IPS DF 19.7 (cell line): ENCODE measurements around the gene SENP8.
"Not testable (repeated sequence)": the region's sequence is repeated elsewhere in the genome, so short reads cannot be mapped to it uniquely, and the experiment has no call there.

ENCODE experiments used
- DNase-seq: peaks from one replicate; pipeline ENCODE4 v3.0.0-alpha.2; 2013; ENCODE audit warnings: low read depth, low spot score

Gene SENP8

DNA sequence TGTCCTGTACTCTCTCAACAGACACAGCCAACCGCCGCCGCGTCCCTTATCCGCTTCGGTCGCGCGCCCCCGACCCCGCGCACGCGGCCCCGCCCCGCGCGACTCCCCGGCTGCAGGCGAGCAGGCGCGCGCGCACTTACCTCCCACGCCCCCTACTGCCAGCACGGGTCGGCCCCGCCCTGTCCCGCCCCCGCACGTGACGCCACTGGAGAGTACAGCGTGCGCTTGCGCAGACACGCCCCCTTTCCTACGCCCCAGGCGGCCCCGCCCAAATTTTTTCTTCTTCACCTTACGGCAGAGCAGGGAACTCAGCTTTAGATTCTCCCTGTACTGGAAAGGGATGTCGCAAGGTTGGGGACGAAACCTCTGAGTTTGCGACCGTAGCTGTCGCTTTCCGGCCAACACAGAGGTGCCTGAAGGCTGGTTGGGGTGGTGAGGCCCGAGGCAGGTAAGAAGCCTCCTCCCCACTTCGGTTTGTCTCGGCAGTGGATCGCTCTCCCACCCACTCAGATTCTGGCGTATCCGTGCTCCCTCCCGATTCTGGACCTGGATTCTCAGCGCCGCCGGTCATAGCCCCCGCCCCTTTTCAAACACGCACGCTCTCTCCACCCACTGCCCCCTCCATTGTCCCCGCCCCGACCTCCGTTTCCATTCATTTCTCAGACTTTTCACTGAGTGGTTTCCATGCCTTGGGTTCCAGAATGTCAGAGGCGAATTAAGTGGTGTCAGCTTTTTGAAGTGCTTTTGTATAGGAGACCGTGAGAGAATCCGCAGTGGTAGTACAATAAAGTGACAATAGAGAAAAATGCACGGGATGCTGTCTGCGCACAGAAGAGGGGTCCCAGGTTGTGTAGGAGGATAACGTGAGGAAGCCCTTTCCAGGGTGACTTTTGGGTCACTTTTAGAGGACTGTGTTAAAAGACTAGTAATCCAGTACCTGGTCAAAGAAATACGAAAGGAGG, at the start of gene SENP8, which contains the start of gene MYO9A:
Gene SENP8 (plus strand): TSS at position 387 of the 962 bp plus-strand sequence. CDS start 21,221 bp downstream, outside the sequence.
Gene MYO9A (minus strand): TSS at position 134 of the 962 bp plus-strand sequence. CDS start 71,587 bp downstream, outside the sequence.
- peak; percentile 95 for DNase-seq

DNA sequence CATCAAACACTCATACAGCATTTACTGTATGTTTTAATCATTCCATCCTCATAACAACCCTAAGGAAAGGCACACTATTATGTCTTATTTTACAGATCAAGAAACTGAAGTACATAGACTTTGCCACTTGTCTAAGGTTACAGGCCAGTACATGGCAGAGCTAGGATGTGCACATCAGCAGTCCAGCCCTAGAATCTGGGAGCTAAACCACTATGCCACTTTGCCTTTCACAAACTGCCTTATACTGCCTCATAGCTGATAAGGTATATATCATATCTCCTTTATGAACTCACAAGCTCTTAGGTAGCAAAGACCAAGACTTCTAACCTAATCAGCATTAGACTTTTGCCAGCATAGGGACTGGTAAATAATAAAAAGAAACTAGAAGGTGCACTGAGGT, 49.3 kb upstream of the SENP8 start:
- no peak for DNase-seq

DNA sequence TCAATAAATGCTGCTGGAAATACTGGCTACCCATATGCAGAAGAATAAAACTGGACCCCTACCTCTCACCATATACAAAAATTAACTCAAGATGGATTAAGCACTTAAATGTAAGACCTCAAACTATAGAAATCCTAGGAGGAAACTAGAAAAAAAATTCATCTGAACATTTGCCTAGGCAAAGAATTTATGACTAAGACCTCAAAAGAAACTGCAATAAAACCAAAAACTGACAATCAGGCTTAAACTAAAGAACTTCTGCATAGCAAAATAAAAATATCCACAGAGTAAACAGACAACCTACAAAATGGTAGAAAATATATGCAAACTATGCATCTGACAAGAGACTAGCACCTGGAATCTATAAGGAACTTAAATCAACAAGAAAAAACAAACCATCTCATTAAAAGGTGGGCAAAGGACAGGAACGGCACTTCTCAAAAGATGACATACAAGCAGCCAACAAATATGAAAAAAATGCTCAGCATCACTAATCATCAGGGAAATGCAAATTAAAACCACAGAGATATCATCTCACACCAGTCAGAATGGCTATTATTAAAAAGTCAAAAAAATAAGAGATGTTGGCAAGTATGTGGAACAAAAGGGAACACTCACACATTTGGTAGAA, 47.3 kb upstream of the SENP8 start:
- DNase-seq, result no peak

DNA sequence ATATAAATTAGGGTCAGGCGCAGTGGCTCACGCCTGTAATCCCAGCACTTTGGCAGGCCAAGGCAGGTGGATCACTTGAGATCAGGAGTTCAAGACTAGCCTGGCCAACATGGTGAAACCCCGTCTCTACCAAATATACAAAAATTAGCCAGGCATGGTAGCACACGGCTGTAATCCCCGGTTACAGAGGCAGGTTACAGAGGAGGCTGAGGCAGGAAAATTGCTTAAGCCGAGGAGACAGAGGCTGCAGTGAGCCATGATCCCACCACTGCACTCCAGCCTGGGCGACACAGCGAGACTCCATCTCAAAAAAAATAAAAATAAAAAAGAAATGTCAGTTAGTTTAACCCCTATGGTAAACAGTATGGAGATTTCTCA, 46.8 kb upstream of the SENP8 start:
- DNase-seq, result not testable (repeated sequence)

DNA sequence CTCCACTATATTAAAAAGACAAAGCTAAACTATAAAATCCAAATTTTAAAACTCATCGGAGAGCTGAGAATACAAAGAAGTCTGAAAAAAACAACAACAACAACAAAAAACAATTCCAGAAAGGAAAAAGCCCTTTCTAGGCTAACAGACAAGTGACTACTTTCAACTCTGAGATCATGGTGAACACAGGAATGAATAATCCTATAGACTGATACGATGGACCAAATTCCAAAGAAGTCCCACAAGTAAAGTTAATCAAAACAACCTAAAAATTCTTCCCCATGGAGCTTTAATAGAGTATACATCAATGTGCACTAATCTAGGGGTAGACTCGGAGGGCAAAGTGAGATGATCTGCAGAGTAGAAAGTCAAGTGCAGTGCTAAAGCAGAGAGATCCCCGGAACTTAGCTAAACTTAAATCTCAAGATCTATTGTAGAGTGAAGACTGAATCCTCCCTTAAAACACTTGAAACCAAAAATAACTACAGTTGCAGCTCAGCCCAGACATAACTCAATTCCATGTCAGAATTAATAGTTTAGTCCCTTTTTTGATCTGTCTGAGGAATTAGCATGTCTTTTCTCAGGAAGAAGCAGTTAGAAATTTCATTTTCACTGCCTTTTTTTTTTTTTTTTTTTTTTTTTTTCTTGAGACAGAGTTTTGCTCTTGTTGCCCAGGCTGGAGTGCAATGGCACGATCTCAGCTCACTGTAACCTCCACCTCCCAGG, 43.7 kb upstream of the SENP8 start:
- no peak for DNase-seq

DNA sequence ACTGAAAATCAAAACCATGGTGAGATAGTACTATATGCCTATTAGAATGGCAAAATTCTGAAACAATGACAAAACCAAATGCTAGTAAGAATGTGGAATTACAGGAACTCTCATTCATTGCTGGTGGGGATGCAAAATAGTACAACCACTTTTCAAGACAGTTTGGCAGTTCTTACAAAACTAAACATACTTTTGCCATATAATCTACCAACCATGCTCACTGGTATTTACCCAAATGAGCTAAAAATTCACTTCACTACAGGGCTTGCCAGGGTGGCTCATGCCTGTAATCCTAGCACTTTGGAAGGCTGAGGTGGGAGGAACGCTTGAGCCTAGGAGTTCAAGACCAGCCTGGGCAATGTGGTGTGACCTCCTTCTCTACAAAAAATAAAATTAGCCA, 40.3 kb upstream of the SENP8 start:
- DNase-seq, result no peak

DNA sequence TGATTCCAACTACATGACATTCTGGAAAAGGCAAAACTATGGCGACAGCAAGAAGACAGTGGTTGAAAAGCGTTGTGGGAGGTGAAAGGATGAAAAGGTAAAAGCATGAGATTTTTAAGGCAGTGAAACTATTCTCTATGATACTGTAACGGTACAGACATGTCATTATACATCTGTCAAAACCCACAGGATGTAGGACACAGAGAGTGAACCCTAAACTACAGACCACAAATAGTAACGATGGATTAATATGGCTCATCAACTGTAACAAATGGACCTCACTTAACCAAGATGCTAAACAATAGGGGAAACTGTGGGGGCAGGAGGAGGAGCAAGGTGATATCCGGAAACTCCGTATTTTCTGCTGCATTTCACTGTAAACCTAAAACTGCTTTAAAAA, 39.3 kb upstream of the SENP8 start:
- DNase-seq, result no peak

DNA sequence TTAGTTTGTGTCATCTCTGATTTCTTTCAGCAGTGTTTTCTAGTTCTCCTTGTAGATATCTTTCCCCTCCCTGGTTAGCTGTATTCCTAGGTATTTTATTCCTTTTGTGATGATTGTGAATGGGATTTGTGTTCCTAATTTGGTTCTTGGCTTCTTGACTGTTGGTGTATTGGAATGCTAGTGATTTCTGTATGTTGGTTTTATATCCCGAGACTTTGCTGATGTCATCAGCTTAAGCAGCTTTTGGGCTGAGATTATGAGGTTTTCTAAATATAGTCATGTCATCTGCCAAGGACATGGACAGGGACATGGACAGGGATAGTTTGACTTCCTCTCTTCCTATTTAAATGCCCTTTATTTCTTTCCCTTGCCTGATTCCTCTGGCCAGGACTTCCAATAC, 36.0 kb upstream of the SENP8 start:
- DNase-seq, result no peak

DNA sequence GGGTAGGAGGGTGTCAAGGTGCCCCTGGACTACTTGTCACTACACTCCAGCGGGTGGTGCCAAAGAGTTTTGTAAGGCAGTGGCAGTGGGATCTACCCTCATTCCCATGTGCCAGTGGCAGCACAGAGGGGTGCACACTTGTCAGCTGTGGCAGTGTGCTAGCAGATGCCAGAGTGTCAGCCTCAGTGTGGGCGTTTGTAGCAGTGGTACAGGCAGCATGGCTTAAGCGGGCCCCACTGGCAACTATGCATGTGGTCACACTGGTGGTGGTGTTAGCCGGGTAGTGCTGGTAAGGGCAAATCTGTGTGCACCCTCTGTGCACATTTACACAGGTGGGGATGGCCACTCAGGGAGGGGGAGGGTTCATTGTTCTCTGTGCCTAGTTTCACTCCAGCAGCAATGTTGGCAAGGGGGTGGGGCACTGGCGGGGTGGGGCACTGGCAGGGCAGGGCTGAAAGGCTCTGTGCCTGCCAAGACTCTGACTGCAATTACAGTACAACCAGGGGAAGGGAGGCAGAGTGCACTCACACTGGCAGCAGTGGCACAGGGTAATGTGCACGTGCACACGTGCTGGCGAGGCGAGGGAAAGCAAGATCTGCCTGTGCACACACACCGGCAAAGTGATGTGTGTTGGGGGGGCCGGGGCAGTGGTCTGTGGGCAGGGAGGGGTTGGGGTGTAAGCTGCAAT, 32.0 kb upstream of the SENP8 start:
- no peak for DNase-seq

DNA sequence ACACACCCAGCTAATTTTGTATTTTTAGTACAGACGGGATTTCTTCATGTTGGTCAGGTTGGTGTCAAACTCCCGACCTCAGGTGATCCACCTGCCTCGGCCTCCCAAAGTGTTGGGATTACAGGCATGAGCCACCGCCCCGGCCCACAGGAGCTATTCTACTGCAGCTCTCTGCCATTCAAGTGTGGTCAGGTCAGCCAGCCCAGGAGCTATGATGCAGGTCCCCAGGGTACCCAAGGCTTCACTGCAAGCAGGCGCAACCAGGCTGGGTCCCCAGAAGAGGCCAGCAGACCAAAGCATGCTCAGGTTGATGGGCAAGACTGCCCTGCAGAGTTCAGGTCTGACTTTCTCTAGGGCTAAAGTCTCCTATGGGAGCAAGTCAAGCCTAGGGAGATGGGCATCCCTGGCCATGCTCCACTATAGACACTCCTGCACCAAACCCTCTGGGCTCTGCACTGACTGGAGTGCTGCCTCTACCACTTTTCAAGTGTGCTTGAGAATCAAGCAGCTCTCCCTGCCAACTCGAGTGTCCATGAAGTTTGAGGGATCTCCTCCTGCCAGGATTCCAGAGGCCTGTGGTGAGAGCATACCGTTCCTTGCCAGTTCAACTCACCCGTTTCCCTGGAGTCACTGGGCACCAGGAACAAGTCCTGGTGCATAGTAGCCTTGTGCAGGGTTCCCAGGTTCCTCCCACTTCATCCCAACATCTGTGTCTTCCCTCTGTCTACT, 31.1 kb upstream of the SENP8 start:
- no peak for DNase-seq

DNA sequence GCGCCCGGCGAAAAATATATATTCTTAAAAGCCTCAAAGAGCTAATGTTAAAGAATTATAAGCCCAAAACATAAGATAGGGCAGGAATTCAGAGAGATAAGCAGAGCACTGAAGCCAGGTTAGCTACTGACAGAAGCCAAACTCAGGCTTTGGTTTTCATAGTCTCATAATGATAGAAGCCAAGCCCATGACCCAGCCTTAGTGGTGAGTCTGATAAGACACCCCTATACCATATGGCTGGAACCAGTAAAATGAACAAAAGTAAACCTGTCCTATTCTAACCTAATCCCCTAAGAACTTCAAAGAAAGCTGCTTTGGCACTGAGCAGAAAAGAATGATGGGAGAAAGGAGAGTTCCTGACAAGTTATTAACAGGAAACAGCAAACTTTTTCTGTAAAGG, 26.2 kb upstream of the SENP8 start:
- no peak for DNase-seq

DNA sequence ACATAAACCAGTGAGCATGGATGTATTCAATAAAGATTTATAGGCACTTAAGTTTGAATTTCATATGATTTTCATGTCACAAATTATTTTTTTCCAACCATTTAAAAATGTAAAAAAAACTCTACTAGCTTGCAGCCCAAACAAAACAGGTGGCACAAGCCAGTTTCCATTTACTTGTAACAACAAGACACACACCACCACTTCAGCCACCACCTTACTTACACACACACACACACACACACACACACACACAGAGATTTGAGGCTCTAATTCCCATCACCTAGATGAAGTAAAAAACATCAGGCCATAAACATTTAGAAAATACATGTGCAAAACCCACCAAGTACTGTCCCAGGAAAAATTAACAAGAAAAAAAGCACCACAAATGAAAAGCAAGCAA, 25.5 kb upstream of the SENP8 start:
- no peak for DNase-seq

DNA sequence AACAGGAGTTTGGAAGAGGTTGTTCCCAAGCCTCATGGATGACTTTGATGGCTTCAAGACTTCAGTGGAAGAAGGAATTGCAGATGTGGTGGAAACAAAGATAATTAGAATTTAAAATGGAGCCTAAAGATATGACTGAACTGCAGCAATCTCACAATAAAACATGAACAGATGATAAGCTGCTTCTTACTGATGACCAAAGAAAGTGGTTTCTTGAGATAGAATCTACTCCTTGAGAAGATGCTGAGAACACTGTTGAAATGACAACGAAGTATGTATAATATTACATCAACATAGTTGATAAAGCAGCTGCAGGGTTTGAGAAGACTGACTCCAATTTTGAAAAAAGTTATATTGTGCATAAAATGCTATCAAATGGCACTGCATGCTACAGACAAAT, 21.4 kb upstream of the SENP8 start:
- no peak for DNase-seq

DNA sequence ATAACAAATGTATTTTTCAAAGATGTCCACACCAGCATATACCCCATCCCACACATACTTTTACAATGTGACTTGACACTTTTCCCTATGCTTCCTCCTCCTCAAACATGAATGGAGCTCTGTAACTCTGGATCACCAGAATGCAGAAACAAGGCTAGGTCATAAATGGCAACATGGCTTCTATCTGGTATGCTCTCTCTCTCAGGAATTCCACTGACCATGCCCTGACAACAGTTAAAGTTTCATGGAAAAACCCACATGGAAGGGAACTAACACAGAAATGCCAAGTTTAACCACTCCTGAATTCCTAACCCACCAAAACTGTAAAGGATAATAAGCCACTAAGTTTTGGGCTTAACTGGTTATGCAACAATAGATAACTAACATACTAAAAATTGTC, 20.2 kb upstream of the SENP8 start:
- DNase-seq, result no peak

DNA sequence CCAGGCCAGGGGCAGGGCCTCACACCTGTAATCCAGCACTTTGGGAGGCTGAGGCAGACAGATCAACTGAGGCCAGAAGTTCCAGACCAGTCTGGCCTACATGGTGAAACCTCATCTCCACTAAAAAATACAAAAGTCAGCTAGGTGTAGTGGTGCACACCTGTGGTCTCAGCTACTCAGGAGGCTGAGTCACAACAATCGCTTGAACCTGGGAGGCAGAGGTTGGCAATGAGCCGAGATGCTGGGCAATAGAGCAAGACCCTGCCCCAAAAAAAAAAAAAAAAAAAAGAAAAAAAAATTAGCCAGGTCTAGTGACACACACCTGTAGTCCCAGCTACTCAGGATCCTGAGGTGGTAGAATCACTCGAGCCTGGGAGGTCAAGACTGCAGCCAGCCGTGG, 19.0 kb upstream of the SENP8 start:
- no peak for DNase-seq

DNA sequence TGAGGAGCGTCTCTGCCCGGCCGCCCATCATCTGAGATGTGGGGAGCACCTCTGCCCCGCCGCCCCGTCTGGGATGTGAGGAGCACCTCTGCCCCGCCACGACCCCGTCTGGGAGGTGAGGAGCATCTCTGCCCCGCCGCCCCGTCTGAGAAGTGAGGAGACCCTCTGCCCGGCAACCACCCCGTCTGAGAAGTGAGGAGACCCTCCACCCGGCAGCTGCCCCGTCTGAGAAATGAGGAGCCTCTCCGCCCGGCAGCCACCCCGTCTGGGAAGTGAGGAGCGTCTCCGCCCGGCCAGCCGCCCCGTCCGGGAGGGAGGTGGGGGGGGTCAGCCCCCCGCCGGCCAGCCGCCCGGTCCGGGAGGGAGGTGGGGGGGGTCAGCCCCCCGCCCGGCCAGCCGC, 17.7 kb upstream of the SENP8 start:
- DNase-seq, result not testable (repeated sequence)

DNA sequence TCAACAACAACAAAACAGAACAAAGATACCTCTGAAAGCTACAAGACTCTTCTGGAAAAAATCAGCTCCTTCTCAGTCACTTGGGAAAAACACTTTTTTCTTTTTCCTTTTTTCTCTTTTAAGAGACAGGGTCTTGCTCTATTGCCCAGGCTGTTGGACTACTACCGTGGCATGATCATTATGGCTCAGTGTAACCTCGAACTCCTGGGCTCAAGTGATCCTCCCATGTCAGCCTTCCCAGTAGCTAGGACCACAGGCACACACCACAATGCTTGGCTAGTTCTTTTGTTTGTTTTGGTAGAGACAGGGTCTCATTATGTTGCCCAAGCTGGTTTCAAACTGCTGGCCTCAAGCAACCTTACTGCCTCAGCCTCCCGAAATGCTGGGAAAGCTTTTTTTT, 13.1 kb upstream of the SENP8 start:
- DNase-seq, result no peak

DNA sequence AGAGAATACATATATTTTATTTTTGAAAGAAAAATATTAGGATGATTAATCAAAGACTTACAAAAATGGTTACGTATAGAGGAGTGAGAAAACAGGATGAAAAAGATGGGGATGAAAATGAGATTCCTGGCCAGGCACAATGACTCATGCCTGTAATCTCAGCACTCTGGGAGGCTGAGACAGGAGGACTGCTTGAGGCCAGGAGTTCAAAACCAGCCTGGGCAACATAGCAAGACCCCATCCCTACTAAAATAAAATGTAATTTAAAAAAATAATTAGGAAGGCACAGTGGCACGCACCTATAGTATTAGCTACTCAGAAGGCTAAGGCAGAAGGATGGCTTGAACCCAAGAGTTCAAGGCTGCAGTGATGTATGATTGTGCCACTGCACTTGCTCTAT, 12.1 kb upstream of the SENP8 start:
- DNase-seq, result no peak

DNA sequence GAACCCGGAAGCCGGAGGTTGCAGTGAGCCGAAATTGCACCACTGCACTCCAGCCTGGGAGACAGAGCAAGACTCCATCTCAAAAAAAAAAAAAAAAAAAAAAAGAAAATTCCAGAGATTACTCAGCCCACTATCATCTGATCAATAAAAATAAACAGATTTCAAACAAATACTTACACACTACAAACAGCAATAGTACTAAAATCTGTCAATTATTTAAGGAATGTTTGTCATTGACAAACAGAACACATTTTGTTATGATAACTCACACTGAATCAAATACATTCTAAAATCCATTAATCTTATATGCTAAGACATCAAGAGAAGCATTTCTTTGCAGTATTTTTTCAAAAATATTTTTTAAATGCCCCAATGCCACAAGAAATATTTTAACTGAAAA, 7.8 kb upstream of the SENP8 start:
- no peak for DNase-seq

DNA sequence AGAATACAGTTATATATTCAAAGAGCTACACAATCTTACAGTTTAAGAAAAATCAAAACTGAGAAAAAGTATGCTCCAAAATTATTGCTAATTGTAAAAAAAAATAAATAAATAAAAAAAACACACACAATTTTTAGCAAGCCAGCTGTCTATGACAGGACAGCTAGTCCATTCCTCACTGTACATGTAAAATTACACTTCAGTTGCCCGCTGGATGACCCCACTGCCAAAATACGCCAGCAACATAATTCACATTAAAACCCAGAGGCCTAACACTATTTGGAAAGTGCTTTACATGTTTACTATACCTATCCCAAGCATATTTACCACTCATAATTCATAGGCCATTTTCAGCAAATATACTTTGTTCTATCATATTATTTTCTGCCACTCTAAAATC, 6.1 kb upstream of the SENP8 start:
- DNase-seq, result no peak

DNA sequence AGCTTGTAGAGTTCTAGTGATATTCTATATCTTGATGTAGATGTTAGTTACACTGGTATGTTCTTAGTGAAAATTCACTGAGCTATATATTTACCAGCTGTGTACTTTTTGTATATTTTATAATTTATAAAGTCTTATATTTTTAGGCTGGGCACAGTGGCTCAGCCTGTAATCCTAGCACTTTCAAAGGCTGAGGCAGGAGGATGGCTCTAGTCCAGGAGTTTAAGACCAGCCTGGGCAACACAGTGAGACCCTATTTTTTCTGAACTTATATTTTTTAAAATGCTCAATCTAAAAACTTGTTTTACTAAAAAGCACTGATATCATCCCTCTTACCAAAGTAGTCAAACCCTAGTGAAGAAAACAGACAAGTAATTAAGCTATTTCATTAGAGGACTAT, 5.4 kb upstream of the SENP8 start:
- DNase-seq, result no peak
